Measurements from ENCODE around the gene TACR1.

DNA sequence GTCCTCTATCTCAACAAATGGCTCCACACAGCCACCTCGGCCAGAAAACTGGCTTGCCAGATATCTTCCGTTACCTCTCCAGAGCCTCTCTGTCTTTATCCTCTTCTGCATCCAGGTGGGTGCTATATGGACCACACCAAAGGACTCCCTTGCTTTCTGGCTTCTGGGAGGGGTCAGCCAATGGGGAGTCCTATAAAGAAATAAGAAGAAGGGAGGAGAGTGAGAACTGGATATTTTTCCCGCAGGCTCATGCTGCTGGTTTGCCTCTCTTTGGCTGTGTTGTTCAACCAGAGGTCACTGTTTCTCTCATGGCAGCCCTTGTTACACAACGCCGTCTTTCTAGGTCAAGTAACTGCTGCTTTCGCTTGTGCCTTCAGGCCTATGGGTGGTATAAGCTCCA, 168.1 kb downstream of the TACR1 start:
- TF ChIP-seq ZNF184 (tag by site-specific recombination; IDR thresholded peaks at IDR 0.05) = no peak
- TF ChIP-seq ZBTB17 (tag by site-specific recombination; IDR thresholded peaks at IDR 0.05) = no peak
- TF ChIP-seq, protein P1, sequence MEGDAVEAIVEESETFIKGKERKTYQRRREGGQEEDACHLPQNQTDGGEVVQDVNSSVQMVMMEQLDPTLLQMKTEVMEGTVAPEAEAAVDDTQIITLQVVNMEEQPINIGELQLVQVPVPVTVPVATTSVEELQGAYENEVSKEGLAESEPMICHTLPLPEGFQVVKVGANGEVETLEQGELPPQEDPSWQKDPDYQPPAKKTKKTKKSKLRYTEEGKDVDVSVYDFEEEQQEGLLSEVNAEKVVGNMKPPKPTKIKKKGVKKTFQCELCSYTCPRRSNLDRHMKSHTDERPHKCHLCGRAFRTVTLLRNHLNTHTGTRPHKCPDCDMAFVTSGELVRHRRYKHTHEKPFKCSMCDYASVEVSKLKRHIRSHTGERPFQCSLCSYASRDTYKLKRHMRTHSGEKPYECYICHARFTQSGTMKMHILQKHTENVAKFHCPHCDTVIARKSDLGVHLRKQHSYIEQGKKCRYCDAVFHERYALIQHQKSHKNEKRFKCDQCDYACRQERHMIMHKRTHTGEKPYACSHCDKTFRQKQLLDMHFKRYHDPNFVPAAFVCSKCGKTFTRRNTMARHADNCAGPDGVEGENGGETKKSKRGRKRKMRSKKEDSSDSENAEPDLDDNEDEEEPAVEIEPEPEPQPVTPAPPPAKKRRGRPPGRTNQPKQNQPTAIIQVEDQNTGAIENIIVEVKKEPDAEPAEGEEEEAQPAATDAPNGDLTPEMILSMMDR (tag by site-specific recombination; IDR thresholded peaks at IDR 0.05) = no peak
- TF ChIP-seq, protein P2, sequence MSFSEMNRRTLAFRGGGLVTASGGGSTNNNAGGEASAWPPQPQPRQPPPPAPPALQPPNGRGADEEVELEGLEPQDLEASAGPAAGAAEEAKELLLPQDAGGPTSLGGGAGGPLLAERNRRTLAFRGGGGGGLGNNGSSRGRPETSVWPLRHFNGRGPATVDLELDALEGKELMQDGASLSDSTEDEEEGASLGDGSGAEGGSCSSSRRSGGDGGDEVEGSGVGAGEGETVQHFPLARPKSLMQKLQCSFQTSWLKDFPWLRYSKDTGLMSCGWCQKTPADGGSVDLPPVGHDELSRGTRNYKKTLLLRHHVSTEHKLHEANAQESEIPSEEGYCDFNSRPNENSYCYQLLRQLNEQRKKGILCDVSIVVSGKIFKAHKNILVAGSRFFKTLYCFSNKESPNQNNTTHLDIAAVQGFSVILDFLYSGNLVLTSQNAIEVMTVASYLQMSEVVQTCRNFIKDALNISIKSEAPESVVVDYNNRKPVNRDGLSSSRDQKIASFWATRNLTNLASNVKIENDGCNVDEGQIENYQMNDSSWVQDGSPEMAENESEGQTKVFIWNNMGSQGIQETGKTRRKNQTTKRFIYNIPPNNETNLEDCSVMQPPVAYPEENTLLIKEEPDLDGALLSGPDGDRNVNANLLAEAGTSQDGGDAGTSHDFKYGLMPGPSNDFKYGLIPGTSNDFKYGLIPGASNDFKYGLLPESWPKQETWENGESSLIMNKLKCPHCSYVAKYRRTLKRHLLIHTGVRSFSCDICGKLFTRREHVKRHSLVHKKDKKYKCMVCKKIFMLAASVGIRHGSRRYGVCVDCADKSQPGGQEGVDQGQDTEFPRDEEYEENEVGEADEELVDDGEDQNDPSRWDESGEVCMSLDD (tag by site-specific recombination; IDR thresholded peaks at IDR 0.05) = no peak
- TF ChIP-seq ZNF394 (tag by site-specific recombination; IDR thresholded peaks at IDR 0.05; ENCODE audit: borderline replicate concordance) = no peak
- TF ChIP-seq ZNF677 (tag by site-specific recombination; IDR thresholded peaks at IDR 0.05) = no peak
- TF ChIP-seq, protein P3, sequence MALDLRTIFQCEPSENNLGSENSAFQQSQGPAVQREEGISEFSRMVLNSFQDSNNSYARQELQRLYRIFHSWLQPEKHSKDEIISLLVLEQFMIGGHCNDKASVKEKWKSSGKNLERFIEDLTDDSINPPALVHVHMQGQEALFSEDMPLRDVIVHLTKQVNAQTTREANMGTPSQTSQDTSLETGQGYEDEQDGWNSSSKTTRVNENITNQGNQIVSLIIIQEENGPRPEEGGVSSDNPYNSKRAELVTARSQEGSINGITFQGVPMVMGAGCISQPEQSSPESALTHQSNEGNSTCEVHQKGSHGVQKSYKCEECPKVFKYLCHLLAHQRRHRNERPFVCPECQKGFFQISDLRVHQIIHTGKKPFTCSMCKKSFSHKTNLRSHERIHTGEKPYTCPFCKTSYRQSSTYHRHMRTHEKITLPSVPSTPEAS (tag by site-specific recombination; IDR thresholded peaks at IDR 0.05) = no peak
- no peak for TF ChIP-seq SP3 (tag by site-specific recombination; IDR thresholded peaks at IDR 0.05)
- no peak for TF ChIP-seq SCRT2 (tag by site-specific recombination; IDR thresholded peaks at IDR 0.05)
- TF ChIP-seq ZNF792 (tag by site-specific recombination; IDR thresholded peaks at IDR 0.05) = no peak
- TF ChIP-seq ZNF140 (tag by site-specific recombination; IDR thresholded peaks at IDR 0.05) = no peak
- TF ChIP-seq ZNF416 (tag by site-specific recombination; IDR thresholded peaks at IDR 0.05) = no peak
- no peak for TF ChIP-seq SP2 (tag by site-specific recombination; IDR thresholded peaks at IDR 0.05)
- TF ChIP-seq ZNF610 (tag by site-specific recombination; IDR thresholded peaks at IDR 0.05; ENCODE audit: borderline replicate concordance) = no peak

Data from HEK293 (cell line).